Panc1 (cell line): ENCODE data around the gene CDYL2. TPM values are rescaled to one million over a fixed set of nuclear protein-coding genes. Genes with fewer than 3 reads are reported as not detected.

ENCODE experiments used
- ATAC-seq: fragments of 200-7000 bp; cut with Tn5 transposase; 2 replicates; pipeline ENCODE4 v1.9.1; 2020; ENCODE audit warnings: mild to moderate bottlenecking, moderate library complexity
- BruUV-seq: library from RNA; stranded (reverse); fragments of 400-500 nt; replicated peaks from 2 replicates; lab custom pipeline; 2021; lab: Mats Ljungman, UMichigan
- CTCF ChIA-PET: fragments of 300-600 bp; sonication (Branson Sonifier 250); formaldehyde crosslinking; loops from one replicate; lab custom pipeline; 2022; ENCODE audit warnings: antibody characterized with exemption; lab: Charles Lee
- POLR2A ChIA-PET: fragments of 300-600 bp; sonication (Branson Sonifier 250); formaldehyde crosslinking; loops from one replicate; lab custom pipeline; 2022; ENCODE audit warnings: antibody characterized with exemption; lab: Charles Lee
- DNase-seq: peaks from one replicate; pipeline ENCODE4 v3.0.0-alpha.2; 2010; ENCODE audit warnings: low read depth, low spot score
- H3K27ac ChIP-seq: 2 replicates; pipeline ENCODE4 v1.5.1; 2011; ENCODE audit warnings: mild to moderate bottlenecking, low read length, inconsistent platforms
- H3K27me3 ChIP-seq: fragments of 200-500 bp; sonication (Bioruptor generic); 2 replicates; pipeline ENCODE4 v1.6.0; 2014; ENCODE audit warnings: low read length, inconsistent platforms; ENCODE audit not compliant: control insufficient read depth, insufficient read depth
- H3K36me3 ChIP-seq: fragments of 200-500 bp; sonication (Bioruptor generic); 2 replicates; pipeline ENCODE4 v1.5.1; 2014; ENCODE audit warnings: inconsistent platforms, mild to moderate bottlenecking, low read length, moderate library complexity; ENCODE audit not compliant: control insufficient read depth, insufficient read depth
- H3K4me1 ChIP-seq: 2 replicates; pipeline ENCODE4 v1.5.1; 2011; ENCODE audit warnings: inconsistent platforms, mild to moderate bottlenecking, low read length, moderate library complexity; ENCODE audit not compliant: control insufficient read depth, insufficient read depth
- H3K4me3 ChIP-seq, 2 experiments: 2 replicates each; pipeline ENCODE4 v1.5.1; 2011 to 2012; ENCODE audit warnings: low read depth in 2 of 2, low read length in 2 of 2, mild to moderate bottlenecking in 2 of 2, inconsistent platforms in 1 of 2, moderate library complexity in 1 of 2
- H3K9me3 ChIP-seq: fragments of 200-500 bp; sonication (Bioruptor generic); 2 replicates; pipeline ENCODE4 v1.5.1; 2014; ENCODE audit warnings: low read depth, mild to moderate bottlenecking, inconsistent platforms, low read length, moderate library complexity; ENCODE audit not compliant: control insufficient read depth, insufficient read depth
- CTCF ChIP-seq: fragments of 450-650 bp; IDR thresholded peaks from 2 replicates; pipeline ENCODE4 v1.5.1; 2017; ENCODE audit warnings: mild to moderate bottlenecking
- POLR2AphosphoS5 ChIP-seq: IDR thresholded peaks from 2 replicates; pipeline ENCODE4 v1.6.1; 2012; ENCODE audit warnings: mild to moderate bottlenecking, low read depth, low read length, moderate library complexity
- REST ChIP-seq, 2 experiments: IDR thresholded peaks; 2 replicates each; pipeline ENCODE4 v1.6.1; 2011 to 2012; ENCODE audit warnings: low read depth in 2 of 2, control low read depth in 1 of 2, low read length in 1 of 2, mild to moderate bottlenecking in 1 of 2, moderate library complexity in 1 of 2; ENCODE audit not compliant: insufficient read depth in 1 of 2
- SIN3A ChIP-seq: IDR thresholded peaks from 2 replicates; pipeline ENCODE4 v1.6.1; 2012; ENCODE audit warnings: low read depth, mild to moderate bottlenecking, low read length, moderate library complexity, borderline replicate concordance; ENCODE audit not compliant: insufficient read depth
- TCF7L2 ChIP-seq: IDR thresholded peaks from 2 replicates; pipeline ENCODE4 v1.6.1; 2011; ENCODE audit warnings: mild to moderate bottlenecking, low read depth, low read length, inconsistent platforms
- in situ Hi-C: cut with HindIII; loops from 2 replicates; pipeline ENCODE4 v1.10.0; 2016; ENCODE audit warnings: low sequenced_read_pairs, low pct_unique_long_range_greater_than_20kb
- intact Hi-C: fragments of 100-400 bp; cut with micrococcal nuclease; formaldehyde crosslinking; loops from one replicate; pipeline ENCODE4 v1.10.0; 2022; ENCODE audit not compliant: unreplicated experiment
- total RNA-seq: library from RNA; stranded (reverse); gene quantifications from one replicate; pipeline ENCODE4 v1.2.1, GENCODE V29; 2021; ENCODE audit not compliant: unreplicated experiment

Gene CDYL2
- total RNA-seq, 1 experiment from 2014 or later: 6.1 TPM

DNA sequence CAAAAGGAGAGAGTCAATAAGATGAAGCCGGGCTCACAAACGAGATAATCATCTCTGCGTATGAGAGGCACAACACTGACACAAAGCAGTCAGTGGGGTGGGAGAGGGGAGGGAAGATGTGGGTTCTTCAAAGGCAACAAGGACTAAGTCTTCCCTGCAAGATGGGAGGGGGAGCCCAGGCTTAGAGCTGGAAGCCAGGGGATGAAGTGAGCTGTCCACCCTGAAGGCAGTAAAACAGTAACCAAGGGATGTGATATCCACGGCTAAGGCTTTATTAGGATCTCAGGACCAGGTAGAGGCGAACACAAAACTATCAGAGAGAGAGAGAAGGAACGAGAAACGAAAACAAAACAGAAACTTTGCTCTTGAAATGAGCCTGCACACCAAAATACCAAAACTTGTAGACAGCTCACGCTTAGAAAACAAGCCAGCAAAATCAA, 147.7 kb downstream of the CDYL2 start:
- Histone ChIP-seq H3K27ac (no peak overlapping the region), H3K4me3 (no peak overlapping the region), H3K36me3 (no peaks in the 10 kb centered on the region), H3K27me3 (no peaks in the 10 kb centered on the region), H3K4me1 (no peaks in the 10 kb centered on the region), H3K9me3 (no peaks in the 10 kb centered on the region)
- DNase-seq: no peak
- POLR2A ChIA-PET: no interaction called here
- in situ Hi-C loops (no loop called here), intact Hi-C loops (no loop called here)
- no peak for ATAC-seq
- TF ChIP-seq REST (IDR thresholded peaks at IDR 0.05; ENCODE audit: insufficient read depth in 1 of 2, low read depth in 2 of 2, low read length in 1 of 2) (no peak), POLR2AphosphoS5 (no peak), SIN3A (no peak), TCF7L2 (no peak), CTCF (no peak)
- no TSS peak for BruUV-seq
- CTCF ChIA-PET: no interaction called here

DNA sequence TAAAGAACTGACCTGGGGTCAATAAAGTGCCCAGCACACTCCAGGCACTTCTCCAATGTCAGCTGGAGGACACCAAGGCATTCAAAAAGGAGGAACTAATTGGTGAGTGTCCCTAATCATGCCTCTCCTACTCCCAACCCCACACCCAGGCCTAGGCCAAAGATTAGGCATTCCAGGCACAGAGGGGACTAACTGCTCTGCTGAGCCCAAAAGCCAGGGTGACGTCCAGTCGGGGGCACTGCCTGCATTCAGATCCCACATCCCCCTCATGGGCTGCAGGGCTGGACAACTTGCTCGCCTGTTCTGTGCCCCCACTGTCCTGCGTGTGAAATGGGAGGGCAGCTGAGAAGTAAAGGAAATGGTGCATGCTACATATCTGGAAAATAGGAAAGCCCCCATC, 148.2 kb downstream of the CDYL2 start:
- Histone ChIP-seq H3K4me3 (no peak overlapping the region), H3K27ac (no peak overlapping the region), H3K9me3 (no peaks in the 10 kb centered on the region), H3K27me3 (no peaks in the 10 kb centered on the region), H3K4me1 (no peaks in the 10 kb centered on the region), H3K36me3 (no peaks in the 10 kb centered on the region)
- in situ Hi-C loops: no loop called here
- ChIA-PET POLR2A (no interaction called here), CTCF (no interaction called here)
- no peak for TF ChIP-seq POLR2AphosphoS5
- no peak for TF ChIP-seq TCF7L2
- no TSS peak for BruUV-seq
- DNase-seq (no peak), ATAC-seq (no peak)
- intact Hi-C loops: no loop called here

DNA sequence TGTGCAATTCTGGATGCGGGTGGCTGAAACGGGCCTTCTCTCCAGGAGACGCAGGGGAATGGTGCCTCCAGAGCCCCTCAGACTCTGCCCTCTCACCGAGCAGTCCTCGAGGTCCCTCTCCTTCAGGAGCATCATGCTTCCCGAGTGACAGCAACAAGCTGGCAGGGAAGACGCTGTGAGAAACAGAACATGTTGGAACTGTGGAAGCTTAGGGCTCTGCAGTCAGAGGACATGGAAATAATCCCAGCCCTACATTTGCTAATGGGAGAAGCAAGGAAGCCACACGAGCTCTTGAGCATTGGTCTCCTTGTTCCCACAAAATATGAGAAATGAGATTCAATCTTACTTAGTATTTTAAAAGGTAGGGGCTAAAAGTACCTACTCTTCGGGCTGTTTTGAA, 148.6 kb downstream of the CDYL2 start:
- Histone ChIP-seq H3K27ac (no peak overlapping the region), H3K27me3 (no peaks in the 10 kb centered on the region), H3K9me3 (no peaks in the 10 kb centered on the region), H3K4me3 (no peak overlapping the region), H3K4me1 (no peaks in the 10 kb centered on the region), H3K36me3 (no peaks in the 10 kb centered on the region)
- in situ Hi-C loops (no loop called here), intact Hi-C loops (no loop called here)
- DNase-seq: no peak
- POLR2A ChIA-PET: no interaction called here
- ATAC-seq: no peak
- CTCF ChIA-PET: no interaction called here
- TF ChIP-seq REST (IDR thresholded peaks at IDR 0.05; ENCODE audit: insufficient read depth in 1 of 2, low read depth in 2 of 2, low read length in 1 of 2) (no peak), TCF7L2 (no peak), CTCF (no peak), POLR2AphosphoS5 (no peak), SIN3A (no peak)
- no TSS peak for BruUV-seq
